ENCODE measurements around the gene POSTN. TPM values are rescaled to one million over a fixed set of nuclear protein-coding genes. Genes with fewer than 3 reads are reported as not detected.

POSTN gene, protein sequence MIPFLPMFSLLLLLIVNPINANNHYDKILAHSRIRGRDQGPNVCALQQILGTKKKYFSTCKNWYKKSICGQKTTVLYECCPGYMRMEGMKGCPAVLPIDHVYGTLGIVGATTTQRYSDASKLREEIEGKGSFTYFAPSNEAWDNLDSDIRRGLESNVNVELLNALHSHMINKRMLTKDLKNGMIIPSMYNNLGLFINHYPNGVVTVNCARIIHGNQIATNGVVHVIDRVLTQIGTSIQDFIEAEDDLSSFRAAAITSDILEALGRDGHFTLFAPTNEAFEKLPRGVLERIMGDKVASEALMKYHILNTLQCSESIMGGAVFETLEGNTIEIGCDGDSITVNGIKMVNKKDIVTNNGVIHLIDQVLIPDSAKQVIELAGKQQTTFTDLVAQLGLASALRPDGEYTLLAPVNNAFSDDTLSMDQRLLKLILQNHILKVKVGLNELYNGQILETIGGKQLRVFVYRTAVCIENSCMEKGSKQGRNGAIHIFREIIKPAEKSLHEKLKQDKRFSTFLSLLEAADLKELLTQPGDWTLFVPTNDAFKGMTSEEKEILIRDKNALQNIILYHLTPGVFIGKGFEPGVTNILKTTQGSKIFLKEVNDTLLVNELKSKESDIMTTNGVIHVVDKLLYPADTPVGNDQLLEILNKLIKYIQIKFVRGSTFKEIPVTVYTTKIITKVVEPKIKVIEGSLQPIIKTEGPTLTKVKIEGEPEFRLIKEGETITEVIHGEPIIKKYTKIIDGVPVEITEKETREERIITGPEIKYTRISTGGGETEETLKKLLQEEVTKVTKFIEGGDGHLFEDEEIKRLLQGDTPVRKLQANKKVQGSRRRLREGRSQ
- 100 to 1,000 TPM in 1 of 4 donors, 10 to 100 TPM in 3; 67.9 to 778 (median 76.4) TPM for total RNA-seq

DNA sequence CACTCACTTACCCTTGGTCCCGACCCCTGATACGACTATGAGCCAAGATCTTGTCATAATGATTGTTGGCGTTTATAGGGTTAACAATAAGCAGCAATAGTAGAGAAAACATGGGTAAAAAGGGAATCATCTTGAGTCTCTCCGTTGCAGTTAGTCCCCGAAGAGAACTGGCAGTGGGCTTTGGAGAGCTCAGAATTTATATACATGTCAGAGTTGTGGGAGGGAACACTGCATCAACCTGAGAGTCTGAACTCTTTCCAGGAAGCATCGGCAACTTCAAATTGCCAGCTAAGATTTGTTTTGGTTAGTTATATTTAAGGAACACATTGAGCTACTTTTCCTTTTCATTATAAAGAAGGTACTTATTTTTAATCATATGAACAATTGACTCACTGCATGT, at the start of gene POSTN:
TSS of gene POSTN (minus strand) at position 172 of the 400 bp plus-strand sequence. CDS start at position 130, 42 bp downstream.
- Histone ChIP-seq H3K9me3 (no peaks in the 10 kb centered on the region), H3K36me3 (no peaks in the 10 kb centered on the region), H3K4me1 (no peaks in the 10 kb centered on the region), H3K27ac (peak within 1 kb of the TSS; percentile 21 to 31), H3K27me3 (no peaks in the 10 kb centered on the region), H3K4me3 (peak within 1 kb of the TSS; percentile 11 to 25)
- intact Hi-C loops (cut with DNase I; ENCODE audit: low total_unique reads) = no loop called here
- peak in 1 of 2 donors; percentile 18 for DNase-seq
- TF ChIP-seq, protein P1, sequence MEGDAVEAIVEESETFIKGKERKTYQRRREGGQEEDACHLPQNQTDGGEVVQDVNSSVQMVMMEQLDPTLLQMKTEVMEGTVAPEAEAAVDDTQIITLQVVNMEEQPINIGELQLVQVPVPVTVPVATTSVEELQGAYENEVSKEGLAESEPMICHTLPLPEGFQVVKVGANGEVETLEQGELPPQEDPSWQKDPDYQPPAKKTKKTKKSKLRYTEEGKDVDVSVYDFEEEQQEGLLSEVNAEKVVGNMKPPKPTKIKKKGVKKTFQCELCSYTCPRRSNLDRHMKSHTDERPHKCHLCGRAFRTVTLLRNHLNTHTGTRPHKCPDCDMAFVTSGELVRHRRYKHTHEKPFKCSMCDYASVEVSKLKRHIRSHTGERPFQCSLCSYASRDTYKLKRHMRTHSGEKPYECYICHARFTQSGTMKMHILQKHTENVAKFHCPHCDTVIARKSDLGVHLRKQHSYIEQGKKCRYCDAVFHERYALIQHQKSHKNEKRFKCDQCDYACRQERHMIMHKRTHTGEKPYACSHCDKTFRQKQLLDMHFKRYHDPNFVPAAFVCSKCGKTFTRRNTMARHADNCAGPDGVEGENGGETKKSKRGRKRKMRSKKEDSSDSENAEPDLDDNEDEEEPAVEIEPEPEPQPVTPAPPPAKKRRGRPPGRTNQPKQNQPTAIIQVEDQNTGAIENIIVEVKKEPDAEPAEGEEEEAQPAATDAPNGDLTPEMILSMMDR (IDR thresholded peaks at IDR 0.05) = no peak

DNA sequence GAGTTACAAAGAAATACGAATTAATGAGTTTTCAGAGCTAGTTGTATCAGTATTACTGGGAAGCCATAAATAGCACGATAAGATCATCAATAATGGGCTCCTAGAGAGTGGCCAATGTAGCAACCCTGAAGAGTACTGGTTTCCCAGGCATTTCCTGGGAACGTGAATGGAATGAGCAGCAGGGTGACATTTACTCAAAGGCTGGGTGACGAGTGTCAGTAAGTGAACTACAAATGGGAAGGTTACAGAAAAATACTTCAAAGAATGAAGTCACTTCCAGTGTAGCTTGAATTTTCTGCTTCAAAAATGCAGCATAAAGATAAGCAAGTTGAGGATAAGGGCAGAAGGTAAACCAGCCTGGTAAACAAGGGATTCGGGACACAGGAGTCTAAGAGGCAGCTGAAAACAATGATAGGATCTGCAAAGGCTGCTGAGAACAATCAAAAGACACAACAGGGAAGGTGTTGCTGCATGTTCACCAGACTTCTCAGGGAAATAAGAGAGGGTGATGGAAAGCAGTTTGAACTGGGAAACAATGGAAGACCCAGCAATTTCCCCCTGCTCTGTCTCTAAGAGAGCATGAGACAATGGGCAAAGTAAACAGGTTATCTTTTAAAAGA, 48.6 kb upstream of the POSTN start:
- H3K9me3 ChIP-seq = no peaks in the 10 kb centered on the region
- no peaks in the 10 kb centered on the region for H3K4me1 ChIP-seq
- H3K36me3 ChIP-seq = no peaks in the 10 kb centered on the region
- H3K4me3 ChIP-seq = no peak overlapping the region
- TF ChIP-seq, protein P1 (IDR thresholded peaks at IDR 0.05) = no peak
- no peak for TF ChIP-seq POLR2A (IDR thresholded peaks at IDR 0.05)
- intact Hi-C loops (cut with DNase I; ENCODE audit: low total_unique reads) = no loop called here
- H3K27ac ChIP-seq = no peak overlapping the region
- no peaks in the 10 kb centered on the region for H3K27me3 ChIP-seq
- no peak for DNase-seq

DNA sequence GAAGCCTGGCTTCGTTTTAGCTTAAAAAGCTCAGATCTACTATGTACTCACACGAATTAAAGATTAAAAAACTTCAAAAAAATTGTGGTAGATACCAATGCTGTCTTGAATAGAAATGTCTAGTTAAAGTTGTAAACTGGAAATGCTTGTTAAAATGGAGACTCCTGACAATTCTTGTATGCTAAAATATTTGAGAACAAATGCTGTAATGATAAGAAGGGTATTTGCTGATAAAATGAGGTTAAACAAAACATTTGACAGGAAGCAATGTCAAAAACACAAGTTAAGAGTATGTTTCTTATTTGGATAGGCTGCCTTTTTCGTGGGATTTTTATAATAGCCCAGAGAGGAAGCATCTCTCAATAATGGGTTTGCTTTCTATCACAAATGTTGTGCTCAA, 48.0 kb upstream of the POSTN start:
- no peaks in the 10 kb centered on the region for H3K36me3 ChIP-seq
- H3K4me1 ChIP-seq = no peaks in the 10 kb centered on the region
- no peak overlapping the region for H3K27ac ChIP-seq
- H3K27me3 ChIP-seq = no peaks in the 10 kb centered on the region
- H3K9me3 ChIP-seq = no peaks in the 10 kb centered on the region
- DNase-seq = no peak
- TF ChIP-seq, protein P1 (IDR thresholded peaks at IDR 0.05) = no peak
- no peak for TF ChIP-seq POLR2A (IDR thresholded peaks at IDR 0.05)
- H3K4me3 ChIP-seq = no peak overlapping the region
- intact Hi-C loops (cut with DNase I; ENCODE audit: low total_unique reads) = no loop called here

DNA sequence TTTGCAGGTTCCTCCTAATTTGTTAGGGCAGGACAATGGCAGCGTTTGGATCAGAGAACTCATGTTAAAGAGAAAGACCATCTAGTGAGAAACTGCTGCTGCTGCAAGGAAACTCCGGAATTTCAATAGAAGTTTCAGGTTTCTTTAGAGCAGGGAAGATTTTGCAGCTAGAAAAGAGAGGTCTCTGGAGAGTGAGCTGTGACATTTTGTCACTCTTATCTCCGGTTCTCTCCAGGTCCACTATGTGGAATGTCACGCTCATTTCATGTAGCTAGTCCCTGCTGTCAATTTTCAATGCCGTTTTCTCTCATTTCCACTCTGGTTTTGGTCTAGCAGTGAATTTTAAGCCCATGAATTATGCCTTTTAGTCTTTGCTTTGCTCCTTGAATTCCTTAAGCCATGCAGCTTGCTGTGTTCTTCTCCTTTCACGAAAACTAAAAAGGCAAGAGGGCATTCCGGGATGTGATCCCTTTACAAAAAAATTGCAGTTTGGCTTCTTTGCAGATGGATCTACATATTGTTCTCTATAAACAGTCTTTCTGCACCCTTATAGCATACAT, 46.7 kb upstream of the POSTN start:
- H3K4me3 ChIP-seq = no peak overlapping the region
- H3K27me3 ChIP-seq = no peaks in the 10 kb centered on the region
- DNase-seq = no peak
- intact Hi-C loops (cut with DNase I; ENCODE audit: low total_unique reads) = no loop called here
- no peaks in the 10 kb centered on the region for H3K36me3 ChIP-seq
- no peak overlapping the region for H3K27ac ChIP-seq
- TF ChIP-seq POLR2A (IDR thresholded peaks at IDR 0.05) = no peak
- TF ChIP-seq, protein P1 (IDR thresholded peaks at IDR 0.05) = no peak
- H3K9me3 ChIP-seq = no peaks in the 10 kb centered on the region
- no peaks in the 10 kb centered on the region for H3K4me1 ChIP-seq
